LNCaP clone FGC (cell line): ENCODE data around the gene ORAI1.

ENCODE experiments used
- DNase-seq: peaks from one replicate; pipeline ENCODE4 v3.0.0-alpha.2; 2011; ENCODE audit warnings: low read depth
- H3K4me3 ChIP-seq: 2 replicates; pipeline ENCODE4 v1.5.1; 2011; ENCODE audit warnings: mild to moderate bottlenecking, low read depth, low read length, control low read depth
- TF ChIP-seq, protein P1 (sequence below): IDR thresholded peaks from 2 replicates; pipeline ENCODE4 v1.5.1; 2012; ENCODE audit warnings: mild to moderate bottlenecking; ENCODE audit not compliant: control insufficient read depth, insufficient read depth; ENCODE audit errors: extremely low read depth

The ORAI1 gene

GRCh38 chr12:121610239-121611149 is 15.8 kb upstream of the ORAI1 start:
- no peak overlapping the region for H3K4me3 ChIP-seq
- DNase-seq: peak; percentile 17
- TF ChIP-seq, protein P1, sequence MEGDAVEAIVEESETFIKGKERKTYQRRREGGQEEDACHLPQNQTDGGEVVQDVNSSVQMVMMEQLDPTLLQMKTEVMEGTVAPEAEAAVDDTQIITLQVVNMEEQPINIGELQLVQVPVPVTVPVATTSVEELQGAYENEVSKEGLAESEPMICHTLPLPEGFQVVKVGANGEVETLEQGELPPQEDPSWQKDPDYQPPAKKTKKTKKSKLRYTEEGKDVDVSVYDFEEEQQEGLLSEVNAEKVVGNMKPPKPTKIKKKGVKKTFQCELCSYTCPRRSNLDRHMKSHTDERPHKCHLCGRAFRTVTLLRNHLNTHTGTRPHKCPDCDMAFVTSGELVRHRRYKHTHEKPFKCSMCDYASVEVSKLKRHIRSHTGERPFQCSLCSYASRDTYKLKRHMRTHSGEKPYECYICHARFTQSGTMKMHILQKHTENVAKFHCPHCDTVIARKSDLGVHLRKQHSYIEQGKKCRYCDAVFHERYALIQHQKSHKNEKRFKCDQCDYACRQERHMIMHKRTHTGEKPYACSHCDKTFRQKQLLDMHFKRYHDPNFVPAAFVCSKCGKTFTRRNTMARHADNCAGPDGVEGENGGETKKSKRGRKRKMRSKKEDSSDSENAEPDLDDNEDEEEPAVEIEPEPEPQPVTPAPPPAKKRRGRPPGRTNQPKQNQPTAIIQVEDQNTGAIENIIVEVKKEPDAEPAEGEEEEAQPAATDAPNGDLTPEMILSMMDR: no peak

- DNase-seq: no peak
- no peak overlapping the region for H3K4me3 ChIP-seq
- TF ChIP-seq, protein P1: no peak
Measured at GRCh38 chr12:121611306-121611705, 15.0 kb upstream of the ORAI1 start.

- TF ChIP-seq, protein P1: no peak
- no peak for DNase-seq
- H3K4me3 ChIP-seq: no peak overlapping the region
Measured at GRCh38 chr12:121613462-121613861, 12.9 kb upstream of the ORAI1 start.

DNA sequence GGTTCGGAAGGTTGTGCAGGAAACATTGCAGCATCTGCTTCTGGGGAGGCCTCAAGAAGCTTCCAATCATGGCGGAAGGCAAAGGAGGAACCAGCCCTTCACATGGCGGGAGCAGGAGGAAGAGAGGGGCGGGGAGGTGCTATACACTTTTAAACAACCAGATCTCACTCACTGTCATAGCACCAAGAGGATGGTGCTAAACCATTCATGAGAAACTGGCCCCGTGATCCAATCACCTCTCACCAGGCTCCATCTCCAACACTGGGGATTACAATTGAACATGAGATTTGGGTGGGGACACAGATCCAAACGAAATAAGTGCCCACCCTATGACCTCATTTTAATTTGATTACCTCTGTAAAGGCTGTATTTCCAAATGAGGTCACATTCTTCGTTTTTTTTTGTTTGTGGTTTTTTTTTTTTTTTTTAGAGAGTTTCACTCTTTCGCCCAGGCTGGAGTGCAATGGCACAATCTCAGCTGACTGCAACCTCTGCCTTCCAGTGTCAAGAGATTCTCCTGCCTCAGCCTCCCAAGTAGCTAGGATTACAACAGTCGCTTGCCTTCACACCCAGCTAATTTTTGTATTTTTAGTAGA is 11.4 kb upstream of the ORAI1 start:
- H3K4me3 ChIP-seq: no peak overlapping the region
- TF ChIP-seq, protein P1: no peak
- DNase-seq: no peak

DNA sequence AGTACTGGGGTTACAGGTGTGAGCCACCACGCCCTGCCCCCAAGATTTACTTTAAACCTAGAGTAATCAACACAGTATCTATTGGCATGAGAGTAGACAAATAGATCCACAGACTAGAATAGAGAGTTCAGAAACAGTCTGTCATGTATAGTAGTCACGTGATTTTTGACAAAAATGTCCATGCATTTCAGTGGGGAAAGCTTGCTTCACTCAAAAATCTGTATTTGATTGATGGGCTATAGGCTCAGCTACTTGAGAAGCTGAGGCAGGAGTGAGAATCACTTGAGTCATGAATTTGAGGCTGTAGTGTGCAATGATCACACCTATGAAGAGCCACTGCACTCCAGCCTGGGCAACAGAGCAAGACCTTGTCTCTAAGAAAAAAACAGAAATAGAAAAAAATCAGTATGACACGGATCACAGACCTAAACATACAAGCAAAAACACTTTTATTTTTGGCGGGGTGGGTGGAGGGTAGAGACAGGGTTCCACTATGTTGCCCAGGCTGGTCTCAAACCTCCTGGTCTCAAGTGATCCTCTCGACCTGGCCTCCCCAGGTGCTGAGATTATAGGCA is 7.6 kb upstream of the ORAI1 start:
- no peak overlapping the region for H3K4me3 ChIP-seq
- TF ChIP-seq, protein P1: no peak
- DNase-seq: no peak

DNA sequence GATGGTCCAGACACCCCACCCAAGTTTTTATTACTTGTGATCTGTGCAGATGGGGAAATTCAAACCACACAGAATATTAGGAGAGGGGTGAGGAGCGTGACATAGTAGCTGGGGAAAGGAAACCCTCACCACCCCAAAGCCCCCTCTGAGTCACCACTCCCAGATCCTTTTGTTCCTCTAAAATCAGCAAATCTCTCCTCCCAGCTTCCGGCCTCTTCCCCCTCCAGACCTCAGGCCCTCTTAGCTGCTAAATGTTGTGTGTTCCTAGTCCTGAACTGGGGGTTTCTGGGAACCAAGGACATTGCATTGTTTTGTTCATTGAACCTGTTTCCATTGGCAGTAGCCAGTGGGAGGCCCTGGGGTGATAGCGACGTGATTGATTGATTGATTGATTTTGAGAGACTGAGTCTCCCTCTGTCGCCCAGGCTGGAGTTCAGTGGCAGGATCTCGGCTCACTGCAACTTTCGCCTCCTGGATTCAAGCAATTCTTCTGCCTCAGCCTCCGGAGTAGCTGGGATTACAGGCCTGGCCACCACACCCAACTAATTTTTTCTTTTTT is 5.9 kb upstream of the ORAI1 start:
- no peak for DNase-seq
- TF ChIP-seq, protein P1: no peak
- H3K4me3 ChIP-seq: no peak overlapping the region
